GM18861 (cell line): Measurements from ENCODE around the gene CFAP410.
"Not testable (repeated sequence)": the region's sequence is repeated elsewhere in the genome, so short reads cannot be mapped to it uniquely, and the experiment has no call there.

ENCODE experiments used
- ATAC-seq: cut with Tn5 transposase; IDR thresholded peaks from one replicate; pipeline ENCODE4 v1.9.1; 2021; ENCODE audit not compliant: unreplicated experiment

CFAP410 gene

DNA sequence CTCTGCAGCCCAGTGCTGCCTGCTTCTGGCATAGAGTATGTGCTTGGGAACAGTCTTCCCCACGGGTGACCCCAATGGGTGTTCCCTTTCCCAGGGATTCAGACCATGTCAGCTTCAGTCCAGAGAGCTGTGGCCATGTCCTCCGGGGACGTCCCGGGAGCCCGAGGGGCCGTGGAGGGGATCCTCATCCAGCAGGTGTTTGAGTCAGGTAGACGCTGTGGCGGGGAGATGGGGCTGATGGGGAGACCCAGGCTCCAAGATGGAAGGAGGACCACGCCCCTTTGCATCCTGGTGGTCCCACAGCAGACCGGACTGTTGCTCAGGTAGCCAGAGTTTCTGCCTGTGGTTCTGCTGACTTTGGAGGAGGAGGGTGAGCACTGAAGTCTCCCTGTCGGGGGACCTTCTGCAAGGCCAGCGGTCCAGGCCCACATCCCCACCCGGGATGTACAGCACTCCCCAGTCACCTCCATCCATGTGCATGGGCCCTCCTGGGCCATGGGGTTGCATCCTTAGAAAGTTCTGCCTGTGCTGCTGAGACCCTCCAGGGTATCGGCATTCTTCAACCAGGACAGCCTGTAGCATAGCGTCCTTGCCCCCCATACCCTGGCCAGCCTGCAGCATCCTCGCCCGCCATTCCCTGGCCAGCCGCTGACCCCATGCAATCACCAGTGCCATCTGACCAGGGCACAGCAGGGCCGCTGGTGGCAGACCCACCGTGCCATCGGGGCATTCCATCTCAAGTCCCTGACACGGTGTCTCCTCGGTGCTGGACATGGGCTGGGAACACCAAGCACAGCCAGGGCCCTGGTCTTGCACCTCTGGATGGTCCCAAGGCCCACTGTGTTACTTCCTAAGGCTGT is 50.7 kb downstream of the CFAP410 start:
- no peak for ATAC-seq

DNA sequence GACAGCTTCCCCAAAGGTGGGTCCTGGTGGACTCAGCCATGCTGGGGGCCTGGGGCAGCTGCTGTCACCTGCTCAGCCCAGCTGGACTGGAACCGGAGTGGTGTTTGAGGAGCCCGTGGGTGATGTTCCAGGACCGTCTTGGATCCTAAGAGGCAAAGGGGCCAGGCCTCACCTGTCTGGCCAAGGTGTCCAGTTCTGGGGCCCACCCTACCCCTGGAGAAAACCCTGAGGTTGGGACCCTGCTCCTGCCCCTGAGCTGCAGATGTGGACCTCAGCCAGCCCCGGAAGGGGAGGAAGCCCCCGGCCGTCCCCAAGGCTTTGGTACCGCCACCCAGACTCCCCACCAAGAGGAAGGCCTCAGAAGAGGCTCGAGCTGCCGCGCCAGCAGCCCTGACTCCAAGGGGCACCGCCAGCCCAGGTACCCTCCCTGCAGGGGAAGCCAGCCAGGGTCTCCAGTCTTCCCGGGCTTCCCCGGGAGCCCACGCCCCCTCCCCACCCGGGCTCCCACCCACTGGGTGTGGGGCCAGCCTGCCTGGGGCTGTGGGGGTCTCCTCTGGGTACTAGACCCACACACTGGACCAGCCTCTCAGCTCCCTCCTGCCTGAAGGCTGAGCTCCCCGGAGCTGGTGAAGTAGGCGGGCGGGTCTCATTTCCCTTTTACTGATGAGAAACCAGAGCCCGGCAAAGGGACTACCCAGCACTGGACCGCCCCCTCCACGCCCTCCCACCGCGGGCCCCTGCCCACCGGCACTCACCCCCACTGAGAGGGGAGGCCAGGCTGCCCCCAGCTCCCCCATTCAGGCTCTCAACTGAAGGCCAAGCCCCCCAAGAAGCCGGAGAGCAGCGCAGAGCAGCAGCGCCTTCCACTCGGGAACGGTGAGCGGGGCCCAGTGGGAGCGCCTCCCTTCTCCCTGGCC is 52.2 kb downstream of the CFAP410 start:
- no peak for ATAC-seq

DNA sequence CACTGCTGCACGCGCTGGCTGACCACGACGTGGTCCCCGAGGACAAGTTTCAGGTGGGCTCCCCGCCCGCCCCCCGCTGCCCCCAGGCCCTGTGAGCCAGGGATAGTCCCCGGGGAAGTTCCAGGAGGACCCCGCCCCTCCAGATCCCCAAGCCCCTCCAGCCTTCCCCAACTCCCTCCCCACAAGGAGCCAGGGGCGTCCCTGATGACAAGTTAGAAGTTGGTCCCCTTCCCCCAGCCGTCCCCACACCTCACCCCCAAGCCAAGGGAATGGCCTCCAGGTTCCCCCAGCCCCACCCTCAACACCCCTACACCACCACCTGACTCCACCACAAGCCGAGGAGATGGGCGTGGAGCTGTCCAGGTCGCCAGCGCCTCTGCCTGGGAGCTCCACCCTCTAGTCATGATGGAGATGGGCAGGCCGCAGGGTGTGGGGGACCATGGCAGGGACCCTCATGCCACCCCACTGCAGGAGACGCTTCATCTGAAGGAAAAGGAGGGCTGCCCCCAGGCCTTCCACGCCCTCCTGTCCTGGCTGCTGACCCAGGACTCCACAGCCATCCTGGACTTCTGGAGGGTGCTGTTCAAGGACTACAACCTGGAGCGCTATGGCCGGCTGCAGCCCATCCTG is 53.0 kb downstream of the CFAP410 start:
- ATAC-seq = no peak

DNA sequence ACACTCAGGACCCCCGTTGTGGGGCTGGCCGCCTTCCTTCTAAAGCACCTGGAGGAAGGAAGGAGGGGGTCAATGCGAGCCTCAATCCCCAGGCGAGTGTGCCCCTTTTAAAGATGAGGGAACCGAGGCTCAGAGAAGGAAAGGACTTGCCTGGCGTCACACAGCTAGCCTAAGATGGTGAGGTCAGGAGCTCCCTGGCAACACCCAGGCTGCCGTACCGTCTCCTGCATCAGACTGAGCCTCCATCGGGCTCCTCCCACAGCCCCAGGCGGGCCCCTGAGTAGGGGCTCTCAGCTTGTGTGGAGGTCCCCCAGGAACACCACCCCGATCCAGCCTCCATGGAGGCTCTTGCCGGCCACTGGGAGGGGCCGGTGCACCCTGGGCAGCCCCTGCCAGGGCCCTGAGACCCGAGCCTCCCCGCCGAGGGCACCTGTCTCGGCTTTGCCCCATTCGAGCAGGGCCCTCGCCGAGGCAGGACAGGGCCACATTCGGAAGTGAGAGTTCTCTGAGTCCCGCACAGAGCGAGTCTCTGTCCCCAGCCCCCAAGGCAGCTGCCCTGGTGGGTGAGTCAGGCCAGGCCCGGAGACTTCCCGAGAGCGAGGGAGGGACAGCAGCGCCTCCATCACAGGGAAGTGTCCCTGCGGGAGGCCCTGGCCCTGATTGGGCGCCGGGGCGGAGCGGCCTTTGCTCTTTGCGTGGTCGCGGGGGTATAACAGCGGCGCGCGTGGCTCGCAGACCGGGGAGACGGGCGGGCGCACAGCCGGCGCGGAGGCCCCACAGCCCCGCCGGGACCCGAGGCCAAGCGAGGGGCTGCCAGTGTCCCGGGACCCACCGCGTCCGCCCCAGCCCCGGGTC is 53.8 kb downstream of the CFAP410 start, which contains the start of gene AIRE:
Gene AIRE (plus strand): TSS at position 739 of the 855 bp plus-strand sequence. CDS start 131 bp downstream, outside the sequence.
- ATAC-seq = no peak

DNA sequence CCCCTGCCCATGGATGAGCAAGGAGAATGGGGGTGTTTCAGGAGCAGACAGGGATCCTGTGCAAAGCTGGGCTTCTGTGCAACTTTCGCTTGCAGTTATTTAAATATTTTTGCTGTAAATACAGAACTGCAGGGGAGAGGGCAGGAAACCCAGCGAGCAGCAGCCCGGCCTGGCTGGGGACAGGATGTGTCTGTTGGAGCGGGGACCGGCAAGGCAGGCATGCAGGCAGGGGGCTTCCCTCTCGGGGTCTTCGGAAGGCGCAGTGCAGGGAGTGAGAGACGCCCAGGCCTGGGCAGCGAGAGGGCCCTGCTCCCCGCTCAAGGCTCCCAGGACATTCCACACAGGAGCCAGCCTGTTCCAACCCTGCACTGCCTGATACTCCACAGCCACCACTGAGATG is 55.2 kb downstream of the CFAP410 start:
- ATAC-seq = no peak

DNA sequence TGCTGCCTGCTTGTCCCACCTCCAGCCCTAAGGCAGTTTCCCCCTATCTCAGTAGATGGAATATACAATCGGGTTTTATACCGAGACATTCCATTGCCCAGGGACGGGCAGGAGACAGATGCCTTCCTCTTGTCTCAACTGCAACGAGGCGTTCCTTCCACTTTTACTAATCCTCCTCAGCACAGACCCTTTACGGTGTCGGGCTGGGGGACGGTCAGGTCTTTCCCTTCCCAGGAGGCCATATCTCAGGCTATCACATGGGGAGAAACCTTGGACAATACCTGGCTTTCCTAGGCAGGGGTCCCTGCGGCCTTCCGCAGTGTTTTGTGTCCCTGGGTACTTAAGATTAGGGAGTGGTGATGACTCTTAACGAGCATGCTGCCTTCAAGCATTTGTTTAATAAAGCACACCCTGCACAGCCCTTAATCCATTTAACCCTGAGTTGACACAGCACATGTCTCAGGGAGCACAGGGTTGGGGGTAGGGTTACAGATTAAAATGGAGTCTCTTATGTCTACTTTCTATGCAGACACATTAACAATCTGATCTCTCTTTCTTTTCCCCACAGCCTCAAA is 55.9 kb downstream of the CFAP410 start:
- not testable (repeated sequence) for ATAC-seq

DNA sequence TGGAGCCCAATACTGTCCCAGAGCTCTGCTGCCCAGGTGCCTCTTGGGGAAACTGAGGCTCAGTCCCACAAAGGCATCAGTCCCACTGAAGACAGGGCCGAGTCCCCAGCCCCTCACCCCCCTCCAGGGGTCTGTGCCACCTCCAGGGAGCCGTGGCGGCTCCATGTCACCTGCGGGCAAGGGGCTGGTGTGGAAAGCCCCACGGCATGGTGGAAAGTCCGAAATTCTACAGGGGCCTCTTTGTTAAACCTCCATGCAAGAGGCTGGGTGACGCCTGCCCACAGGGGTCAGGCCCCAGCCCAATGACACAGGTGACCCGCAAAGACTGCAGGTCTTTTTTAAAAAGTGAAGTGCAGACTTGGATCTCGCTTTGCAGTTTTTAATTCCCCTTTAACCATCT is 56.8 kb downstream of the CFAP410 start:
- no peak for ATAC-seq

DNA sequence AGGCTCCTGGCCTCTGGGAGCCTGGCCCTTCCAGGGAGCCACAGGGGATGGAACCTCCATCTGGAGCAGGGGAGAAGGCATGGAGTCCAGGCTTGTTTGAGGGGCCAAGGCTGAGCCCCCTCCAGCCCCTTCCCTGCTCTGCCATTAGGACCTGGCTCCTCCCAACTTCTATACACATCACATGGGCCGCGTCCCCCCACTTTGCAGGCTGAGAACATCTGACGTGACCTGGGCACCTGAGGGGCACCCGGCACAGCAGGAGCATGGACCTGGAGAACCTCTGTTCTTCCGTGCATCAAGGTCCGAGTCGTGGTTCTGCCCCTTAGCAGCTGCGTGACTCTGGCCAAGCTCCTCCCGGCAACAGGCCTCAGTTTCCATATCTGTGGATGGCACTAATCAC is 57.4 kb downstream of the CFAP410 start:
- ATAC-seq = no peak

DNA sequence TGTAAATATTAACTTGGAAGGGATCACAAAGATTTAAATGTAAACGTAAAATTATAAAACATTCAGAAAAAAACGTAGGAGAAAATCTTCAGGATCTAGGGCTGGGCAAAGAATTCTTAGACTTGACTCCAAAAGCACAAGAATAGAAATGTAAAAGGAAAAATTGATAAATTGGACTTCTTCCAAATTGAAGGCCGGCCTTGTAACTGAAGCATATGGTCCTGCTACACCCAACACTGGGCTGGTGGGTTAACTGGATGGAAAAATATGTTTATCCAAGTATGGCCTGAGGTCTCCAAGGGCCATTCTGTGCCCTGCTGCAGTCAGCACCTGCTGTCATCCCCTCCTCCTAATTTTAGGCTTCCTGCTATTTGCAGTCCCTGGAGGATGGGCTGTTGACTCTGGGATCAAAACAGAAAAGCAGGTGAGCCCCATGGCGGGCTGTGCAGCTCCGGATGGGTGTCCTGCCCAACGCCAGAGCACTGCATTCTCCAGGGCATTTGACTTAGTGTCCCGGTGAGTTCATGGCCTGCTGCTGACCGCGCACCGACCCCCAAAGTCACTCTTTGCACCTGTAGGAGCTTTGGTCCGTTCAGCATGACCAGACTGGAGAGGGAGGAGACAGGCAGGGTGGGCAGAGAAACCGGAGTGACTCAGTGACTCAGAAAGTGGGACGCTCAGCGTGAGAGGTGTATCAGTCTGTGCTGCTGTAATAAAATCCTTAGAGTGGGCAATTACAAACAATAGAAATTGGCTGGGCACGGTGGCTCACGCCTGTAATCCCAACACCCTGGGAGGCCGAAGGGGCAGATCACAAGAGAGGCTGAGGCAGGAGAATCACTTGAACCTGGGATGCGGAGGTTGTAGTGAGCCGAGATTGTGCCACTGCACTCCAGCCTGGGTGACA is 59.6 kb downstream of the CFAP410 start:
- no peak for ATAC-seq
